ENCODE results near the gene NME3.

DNA sequence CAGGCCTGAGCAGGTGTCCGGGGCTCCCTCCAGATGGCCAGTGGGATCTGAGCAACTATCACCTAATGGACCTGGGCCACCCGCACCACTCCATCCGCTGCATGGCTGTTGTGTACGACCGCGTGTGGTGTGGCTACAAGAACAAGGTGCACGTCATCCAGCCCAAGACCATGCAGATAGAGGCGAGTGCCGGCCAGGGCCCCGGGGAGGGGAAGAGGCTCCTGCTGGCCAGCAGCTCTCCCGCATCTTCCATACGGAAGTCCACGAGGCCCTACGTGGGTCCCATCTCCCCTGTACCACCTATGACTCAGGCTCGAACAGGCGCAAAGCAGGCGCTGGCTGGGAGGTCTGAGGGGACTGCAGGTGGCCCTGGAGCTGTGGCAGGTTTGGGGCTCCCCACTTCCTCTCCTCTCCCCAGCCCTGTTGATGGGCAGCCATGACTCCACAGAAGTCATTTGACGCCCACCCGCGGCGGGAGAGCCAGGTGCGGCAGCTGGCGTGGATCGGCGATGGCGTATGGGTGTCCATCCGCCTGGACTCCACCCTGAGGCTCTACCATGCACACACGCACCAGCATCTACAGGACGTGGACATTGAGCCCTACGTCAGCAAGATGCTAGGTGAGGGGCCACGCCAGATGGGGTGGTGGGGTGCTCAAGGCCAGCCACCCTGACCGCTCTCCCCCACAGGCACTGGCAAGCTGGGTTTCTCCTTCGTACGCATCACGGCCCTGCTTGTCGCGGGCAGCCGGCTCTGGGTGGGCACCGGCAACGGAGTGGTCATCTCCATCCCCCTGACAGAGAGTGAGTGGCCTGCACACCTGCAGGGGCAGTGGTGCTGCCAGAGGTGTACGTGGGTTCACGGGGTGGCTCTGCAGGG is 4.0 kb downstream of the NME3 start:
- TF ChIP-seq POLR2A (IDR thresholded peaks at IDR 0.05; ENCODE audit: low read depth, low read length) (no peak), CTCF (IDR thresholded peaks at IDR 0.05; ENCODE audit: extremely low read depth in 1 of 2, insufficient read depth in 1 of 2, low read depth in 1 of 2, low read length in 2 of 2) (no peak)

Data from endothelial cell of umbilical vein (primary cell).